HepG2 (cell line): ENCODE measurements around the gene GP1BA. TPM values are rescaled to one million over a fixed set of nuclear protein-coding genes. Genes with fewer than 3 reads are reported as not detected.

Experiments
- DNMT1 ChIP-seq: sonication (generic); formaldehyde crosslinking; IDR thresholded peaks from 2 replicates; pipeline ENCODE4 v1.5.1; 2020; ENCODE audit warnings: mild to moderate bottlenecking, missing genetic modification reagents
- GATAD2A ChIP-seq: IDR thresholded peaks from 2 replicates; pipeline ENCODE4 v1.6.1; 2016
- REPIN1 ChIP-seq: sonication (generic); formaldehyde crosslinking; IDR thresholded peaks from 2 replicates; pipeline ENCODE4 v1.8.0; 2022; ENCODE audit warnings: missing genetic modification reagents, low read depth, mild to moderate bottlenecking, borderline replicate concordance
- SMAD1 ChIP-seq: sonication (generic); formaldehyde crosslinking; IDR thresholded peaks from 2 replicates; pipeline ENCODE4 v1.4.0; 2020; ENCODE audit warnings: missing genetic modification reagents, low read depth, mild to moderate bottlenecking, borderline replicate concordance
- TBL1XR1 ChIP-seq: fragments of 150-350 bp; IDR thresholded peaks from 2 replicates; pipeline ENCODE4 v1.6.1; 2014; ENCODE audit warnings: borderline replicate concordance, low read length; ENCODE audit not compliant: partially characterized antibody
- TRAFD1 ChIP-seq: sonication (generic); formaldehyde crosslinking; IDR thresholded peaks from 2 replicates; pipeline ENCODE4 v1.5.1; 2020; ENCODE audit warnings: missing genetic modification reagents, mild to moderate bottlenecking, borderline replicate concordance
- ZNF232 ChIP-seq: sonication (generic); formaldehyde crosslinking; IDR thresholded peaks from 2 replicates; pipeline ENCODE4 v1.4.0; 2020; ENCODE audit warnings: missing genetic modification reagents, borderline replicate concordance
- ZNF768 ChIP-seq: sonication (generic); formaldehyde crosslinking; IDR thresholded peaks from 2 replicates; pipeline ENCODE4 v1.4.0; 2020; ENCODE audit warnings: missing genetic modification reagents
- ZNF879 ChIP-seq: sonication (generic); formaldehyde crosslinking; IDR thresholded peaks from 2 replicates; pipeline ENCODE4 v1.8.1; 2023; ENCODE audit warnings: missing genetic modification reagents
- polyA plus RNA-seq, 8 experiments: library from polyadenylated mRNA; depleted of rRNA in 3 of 8; stranded (reverse) in 7 of 8; unstranded in 1 of 8; fragments of >200 nt; fragmentation: Illumina TruSeq in 4 of 8; extraction: Trizol in 4 of 8; gene quantifications; 2 replicates each; pipeline versions ENCODE4 v1.2.1 to v1.2.3, GENCODE V29; 2011 to 2016; ENCODE audit warnings: low read depth in 4 of 8, missing spikeins in 1 of 8, mixed read lengths in 1 of 8; ENCODE audit not compliant: insufficient read depth in 1 of 8
- total RNA-seq, 5 experiments: library from RNA; depleted of rRNA; stranded (reverse); fragments of >200 nt; fragmentation: Illumina TruSeq; extraction: Trizol; gene quantifications; 2 replicates each; pipeline ENCODE4 v1.2.3, GENCODE V29; 2016; ENCODE audit warnings: low read depth in 1 of 5
- TF ChIP-seq, protein P1 (sequence below): sonication (generic); formaldehyde crosslinking; IDR thresholded peaks from 2 replicates; pipeline ENCODE4 v1.4.0; 2020; ENCODE audit warnings: missing genetic modification reagents, borderline replicate concordance
- TF ChIP-seq, protein P2 (sequence below): sonication (generic); formaldehyde crosslinking; IDR thresholded peaks from 2 replicates; pipeline ENCODE4 v1.5.0; 2020; ENCODE audit warnings: mild to moderate bottlenecking, missing genetic modification reagents
- TF ChIP-seq, protein P3 (sequence below): sonication (generic); formaldehyde crosslinking; IDR thresholded peaks from 2 replicates; pipeline ENCODE4 v1.4.0; 2020; ENCODE audit warnings: missing genetic modification reagents
- TF ChIP-seq, protein P4 (sequence below): sonication (generic); formaldehyde crosslinking; IDR thresholded peaks from 2 replicates; pipeline ENCODE4 v1.4.0; 2020; ENCODE audit warnings: low read depth, mild to moderate bottlenecking, missing genetic modification reagents
- TF ChIP-seq, protein P5 (sequence below): sonication (generic); formaldehyde crosslinking; IDR thresholded peaks from 2 replicates; pipeline ENCODE4 v1.4.0; 2020; ENCODE audit warnings: missing genetic modification reagents

The GP1BA gene
- total and polyA plus RNA-seq, 2 of the 13 experiments (the other 11 are each of a cell fraction or from before 2014, with no cell fraction given) = not detected

GRCh38 chr17:4967539-4968485 lies 35.7 kb downstream of the GP1BA start, which contains the start of gene SPAG7 (continued):
- TF ChIP-seq DNMT1 (CRISPR knock-in tag) (no peak; the same call in 1 of the 2 replicates), ZNF879 (CRISPR knock-in tag) (0 out of 2 replicates have a peak, but pooled peaks have one; percentile 50), TBL1XR1 (no peak), SMAD1 (no peak), REPIN1 (CRISPR knock-in tag) (peak; percentile 69), ZNF232 (no peak), TRAFD1 (CRISPR knock-in tag) (no peak), ZNF768 (CRISPR knock-in tag) (0 out of 2 replicates have a peak, but pooled peaks have one; percentile 8), GATAD2A (CRISPR knock-in tag) (0 out of 2 replicates have a peak, but pooled peaks have one; percentile 9)
- TF ChIP-seq, protein P1, sequence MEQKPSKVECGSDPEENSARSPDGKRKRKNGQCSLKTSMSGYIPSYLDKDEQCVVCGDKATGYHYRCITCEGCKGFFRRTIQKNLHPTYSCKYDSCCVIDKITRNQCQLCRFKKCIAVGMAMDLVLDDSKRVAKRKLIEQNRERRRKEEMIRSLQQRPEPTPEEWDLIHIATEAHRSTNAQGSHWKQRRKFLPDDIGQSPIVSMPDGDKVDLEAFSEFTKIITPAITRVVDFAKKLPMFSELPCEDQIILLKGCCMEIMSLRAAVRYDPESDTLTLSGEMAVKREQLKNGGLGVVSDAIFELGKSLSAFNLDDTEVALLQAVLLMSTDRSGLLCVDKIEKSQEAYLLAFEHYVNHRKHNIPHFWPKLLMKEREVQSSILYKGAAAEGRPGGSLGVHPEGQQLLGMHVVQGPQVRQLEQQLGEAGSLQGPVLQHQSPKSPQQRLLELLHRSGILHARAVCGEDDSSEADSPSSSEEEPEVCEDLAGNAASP = peak; percentile 40; the same call in 1 of the 2 replicates
- TF ChIP-seq, protein P2, sequence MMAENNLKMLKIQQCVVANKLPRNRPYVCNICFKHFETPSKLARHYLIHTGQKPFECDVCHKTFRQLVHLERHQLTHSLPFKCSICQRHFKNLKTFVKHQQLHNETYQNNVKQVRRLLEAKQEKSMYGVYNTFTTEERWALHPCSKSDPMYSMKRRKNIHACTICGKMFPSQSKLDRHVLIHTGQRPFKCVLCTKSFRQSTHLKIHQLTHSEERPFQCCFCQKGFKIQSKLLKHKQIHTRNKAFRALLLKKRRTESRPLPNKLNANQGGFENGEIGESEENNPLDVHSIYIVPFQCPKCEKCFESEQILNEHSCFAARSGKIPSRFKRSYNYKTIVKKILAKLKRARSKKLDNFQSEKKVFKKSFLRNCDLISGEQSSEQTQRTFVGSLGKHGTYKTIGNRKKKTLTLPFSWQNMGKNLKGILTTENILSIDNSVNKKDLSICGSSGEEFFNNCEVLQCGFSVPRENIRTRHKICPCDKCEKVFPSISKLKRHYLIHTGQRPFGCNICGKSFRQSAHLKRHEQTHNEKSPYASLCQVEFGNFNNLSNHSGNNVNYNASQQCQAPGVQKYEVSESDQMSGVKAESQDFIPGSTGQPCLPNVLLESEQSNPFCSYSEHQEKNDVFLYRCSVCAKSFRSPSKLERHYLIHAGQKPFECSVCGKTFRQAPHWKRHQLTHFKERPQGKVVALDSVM (CRISPR knock-in tag) = peak; percentile 88
- TF ChIP-seq, protein P3, sequence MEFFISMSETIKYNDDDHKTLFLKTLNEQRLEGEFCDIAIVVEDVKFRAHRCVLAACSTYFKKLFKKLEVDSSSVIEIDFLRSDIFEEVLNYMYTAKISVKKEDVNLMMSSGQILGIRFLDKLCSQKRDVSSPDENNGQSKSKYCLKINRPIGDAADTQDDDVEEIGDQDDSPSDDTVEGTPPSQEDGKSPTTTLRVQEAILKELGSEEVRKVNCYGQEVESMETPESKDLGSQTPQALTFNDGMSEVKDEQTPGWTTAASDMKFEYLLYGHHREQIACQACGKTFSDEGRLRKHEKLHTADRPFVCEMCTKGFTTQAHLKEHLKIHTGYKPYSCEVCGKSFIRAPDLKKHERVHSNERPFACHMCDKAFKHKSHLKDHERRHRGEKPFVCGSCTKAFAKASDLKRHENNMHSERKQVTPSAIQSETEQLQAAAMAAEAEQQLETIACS (CRISPR knock-in tag) = no peak
- TF ChIP-seq, protein P4, sequence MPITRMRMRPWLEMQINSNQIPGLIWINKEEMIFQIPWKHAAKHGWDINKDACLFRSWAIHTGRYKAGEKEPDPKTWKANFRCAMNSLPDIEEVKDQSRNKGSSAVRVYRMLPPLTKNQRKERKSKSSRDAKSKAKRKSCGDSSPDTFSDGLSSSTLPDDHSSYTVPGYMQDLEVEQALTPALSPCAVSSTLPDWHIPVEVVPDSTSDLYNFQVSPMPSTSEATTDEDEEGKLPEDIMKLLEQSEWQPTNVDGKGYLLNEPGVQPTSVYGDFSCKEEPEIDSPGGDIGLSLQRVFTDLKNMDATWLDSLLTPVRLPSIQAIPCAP = no peak
- TF ChIP-seq, protein P5, sequence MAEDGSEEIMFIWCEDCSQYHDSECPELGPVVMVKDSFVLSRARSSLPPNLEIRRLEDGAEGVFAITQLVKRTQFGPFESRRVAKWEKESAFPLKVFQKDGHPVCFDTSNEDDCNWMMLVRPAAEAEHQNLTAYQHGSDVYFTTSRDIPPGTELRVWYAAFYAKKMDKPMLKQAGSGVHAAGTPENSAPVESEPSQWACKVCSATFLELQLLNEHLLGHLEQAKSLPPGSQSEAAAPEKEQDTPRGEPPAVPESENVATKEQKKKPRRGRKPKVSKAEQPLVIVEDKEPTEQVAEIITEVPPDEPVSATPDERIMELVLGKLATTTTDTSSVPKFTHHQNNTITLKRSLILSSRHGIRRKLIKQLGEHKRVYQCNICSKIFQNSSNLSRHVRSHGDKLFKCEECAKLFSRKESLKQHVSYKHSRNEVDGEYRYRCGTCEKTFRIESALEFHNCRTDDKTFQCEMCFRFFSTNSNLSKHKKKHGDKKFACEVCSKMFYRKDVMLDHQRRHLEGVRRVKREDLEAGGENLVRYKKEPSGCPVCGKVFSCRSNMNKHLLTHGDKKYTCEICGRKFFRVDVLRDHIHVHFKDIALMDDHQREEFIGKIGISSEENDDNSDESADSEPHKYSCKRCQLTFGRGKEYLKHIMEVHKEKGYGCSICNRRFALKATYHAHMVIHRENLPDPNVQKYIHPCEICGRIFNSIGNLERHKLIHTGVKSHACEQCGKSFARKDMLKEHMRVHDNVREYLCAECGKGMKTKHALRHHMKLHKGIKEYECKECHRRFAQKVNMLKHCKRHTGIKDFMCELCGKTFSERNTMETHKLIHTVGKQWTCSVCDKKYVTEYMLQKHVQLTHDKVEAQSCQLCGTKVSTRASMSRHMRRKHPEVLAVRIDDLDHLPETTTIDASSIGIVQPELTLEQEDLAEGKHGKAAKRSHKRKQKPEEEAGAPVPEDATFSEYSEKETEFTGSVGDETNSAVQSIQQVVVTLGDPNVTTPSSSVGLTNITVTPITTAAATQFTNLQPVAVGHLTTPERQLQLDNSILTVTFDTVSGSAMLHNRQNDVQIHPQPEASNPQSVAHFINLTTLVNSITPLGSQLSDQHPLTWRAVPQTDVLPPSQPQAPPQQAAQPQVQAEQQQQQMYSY (CRISPR knock-in tag) = no peak
